HG03558 (cell line): ENCODE data around the gene OTOG.

Experiments
- ATAC-seq: cut with Tn5 transposase; IDR thresholded peaks from one replicate; pipeline ENCODE4 v1.9.1; 2021; ENCODE audit warnings: moderate number of reproducible peaks; ENCODE audit not compliant: unreplicated experiment; ENCODE audit errors: extremely low read depth

The OTOG gene

DNA sequence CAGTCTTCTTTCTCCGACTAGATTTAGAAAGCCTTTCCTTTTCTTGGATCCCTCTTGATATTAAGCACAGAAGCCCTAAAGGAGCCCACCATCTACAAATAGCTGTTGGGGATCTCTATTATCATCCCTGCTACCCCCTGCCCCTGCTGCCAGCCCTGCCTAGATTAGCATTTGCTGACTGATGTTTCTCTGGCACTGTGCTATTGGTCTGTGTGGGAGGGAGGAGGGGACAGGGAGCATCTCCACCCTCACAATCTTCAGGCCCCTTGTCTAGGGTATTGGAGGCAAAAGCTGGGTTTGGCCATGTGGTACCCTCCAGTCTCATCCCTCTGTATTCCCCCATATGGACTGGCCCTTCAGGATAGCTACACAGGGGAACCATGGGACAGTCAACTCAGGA, 9.0 kb upstream of the OTOG start:
- no peak for ATAC-seq

DNA sequence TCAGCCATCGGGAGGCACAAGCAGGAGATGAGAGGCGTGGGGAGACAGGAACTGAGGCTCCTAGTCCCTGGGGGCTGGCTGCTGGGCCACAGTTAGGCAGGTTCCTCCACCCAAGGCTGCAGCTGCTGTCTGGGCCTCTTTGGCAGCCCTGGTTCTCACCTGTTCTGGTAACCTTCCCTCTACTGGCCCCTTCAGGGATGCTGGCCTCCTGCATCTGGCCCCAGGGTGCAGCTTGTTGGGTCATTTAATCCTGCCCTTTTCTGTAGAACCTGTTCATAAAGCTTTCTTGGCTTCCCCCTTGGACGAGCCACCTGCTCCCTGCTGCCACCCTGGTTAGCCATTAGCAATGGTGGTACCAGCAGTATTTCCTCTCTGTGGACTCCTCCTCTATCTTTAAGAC, 8.3 kb upstream of the OTOG start:
- ATAC-seq = no peak

GRCh38 chr11:17540807-17541206, 6.3 kb upstream of the OTOG start:
- no peak for ATAC-seq

DNA sequence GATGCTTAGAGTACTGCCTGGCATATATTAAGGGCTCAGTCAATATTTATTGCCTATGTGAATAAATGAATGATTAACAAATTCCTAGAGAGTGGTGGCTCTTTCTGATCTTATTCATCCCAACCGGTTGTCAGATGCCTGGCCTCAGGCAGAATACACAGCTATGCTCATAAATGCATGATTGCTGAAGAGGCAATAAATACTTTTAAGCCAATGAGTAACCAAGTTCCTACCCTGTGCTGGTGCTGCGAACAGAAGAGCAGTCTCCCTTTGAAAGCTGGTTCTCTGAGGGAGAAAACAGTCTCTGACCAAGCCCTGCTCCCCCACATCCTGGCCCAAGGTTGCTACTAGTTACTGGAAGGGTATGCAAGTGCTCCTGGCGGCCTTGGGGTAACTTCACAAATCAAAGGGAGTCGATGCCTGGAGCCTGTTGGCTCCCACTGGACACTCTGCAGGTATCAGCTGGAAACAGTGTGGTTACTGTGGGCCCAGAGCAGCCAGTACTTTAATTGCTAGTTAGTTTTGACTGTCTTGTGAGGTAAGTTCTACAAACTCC, 5.7 kb upstream of the OTOG start:
- no peak for ATAC-seq

- ATAC-seq = no peak
Measured at GRCh38 chr11:17542249-17542648, 4.8 kb upstream of the OTOG start.

DNA sequence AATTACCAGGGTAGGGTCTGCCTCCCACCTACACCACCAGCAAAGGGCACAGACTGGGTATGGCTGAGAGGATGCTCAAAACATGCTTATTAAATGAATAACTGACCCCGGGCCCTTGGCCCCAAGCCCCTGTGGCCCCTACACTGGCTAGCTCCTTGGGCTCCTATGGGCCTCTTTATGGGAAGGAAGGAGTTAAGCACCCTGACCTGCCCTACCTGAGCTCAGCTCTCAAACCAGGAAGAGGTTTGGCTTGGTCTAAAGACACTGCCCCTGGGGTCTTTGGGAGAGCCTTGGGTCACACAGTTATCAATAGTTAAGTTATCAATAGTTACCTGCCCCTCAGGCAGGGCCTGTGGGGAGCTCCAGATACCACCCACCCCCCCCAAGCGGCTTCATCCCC, 4.0 kb upstream of the OTOG start:
- no peak for ATAC-seq

- no peak for ATAC-seq
Measured at GRCh38 chr11:17543574-17544180, 3.4 kb upstream of the OTOG start.

DNA sequence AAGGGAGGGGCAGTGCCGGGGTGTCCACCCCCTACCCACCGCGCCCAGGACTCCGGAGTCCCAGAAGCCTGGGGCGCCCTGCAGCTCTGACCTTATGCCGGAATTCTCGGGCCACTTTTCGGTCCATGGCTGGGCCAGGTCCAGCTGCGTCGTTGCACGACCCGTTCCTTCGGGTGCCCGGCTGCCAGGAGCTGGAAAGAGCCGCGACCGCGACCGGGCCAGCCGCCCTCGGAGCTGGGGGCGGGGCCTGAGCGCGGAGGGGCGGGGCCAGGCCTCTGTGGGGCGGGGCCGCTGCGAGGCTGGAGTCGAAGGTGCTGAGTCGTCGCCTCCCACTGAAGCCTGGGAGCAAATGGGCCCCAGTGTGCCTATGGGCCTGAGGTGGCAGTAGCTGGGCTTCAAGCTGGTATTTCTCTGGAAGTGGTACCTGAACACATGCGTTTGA, 2.9 kb upstream of the OTOG start, which contains the start of gene USH1C:
Gene USH1C (minus strand): TSS at position 236 of the 442 bp plus-strand sequence. CDS start 109 bp downstream, at position 127.
- no peak for ATAC-seq

- no peak for ATAC-seq
Measured at GRCh38 chr11:17546240-17546639, 819 bp upstream of the OTOG start.

DNA sequence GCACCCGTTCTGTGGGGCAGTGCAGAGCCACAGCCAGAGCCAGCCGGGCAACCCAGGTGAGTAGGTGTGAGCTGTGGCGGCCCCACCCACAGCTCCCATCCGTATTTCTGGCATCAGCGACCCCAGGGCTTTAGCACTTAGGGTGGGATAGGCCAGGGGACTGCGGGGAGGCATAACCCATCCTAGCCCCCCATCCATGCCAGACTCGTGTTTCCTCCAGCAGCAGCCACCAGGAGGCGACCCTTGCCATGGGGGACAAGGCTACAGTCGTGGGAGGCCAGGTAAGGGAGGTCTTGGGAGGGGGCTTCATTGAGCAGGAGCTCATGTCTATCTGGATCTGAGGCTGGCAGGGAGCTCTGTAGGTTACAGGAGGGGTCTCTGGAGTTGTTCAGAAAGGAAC, 873 bp downstream of the OTOG start:
- ATAC-seq = no peak

DNA sequence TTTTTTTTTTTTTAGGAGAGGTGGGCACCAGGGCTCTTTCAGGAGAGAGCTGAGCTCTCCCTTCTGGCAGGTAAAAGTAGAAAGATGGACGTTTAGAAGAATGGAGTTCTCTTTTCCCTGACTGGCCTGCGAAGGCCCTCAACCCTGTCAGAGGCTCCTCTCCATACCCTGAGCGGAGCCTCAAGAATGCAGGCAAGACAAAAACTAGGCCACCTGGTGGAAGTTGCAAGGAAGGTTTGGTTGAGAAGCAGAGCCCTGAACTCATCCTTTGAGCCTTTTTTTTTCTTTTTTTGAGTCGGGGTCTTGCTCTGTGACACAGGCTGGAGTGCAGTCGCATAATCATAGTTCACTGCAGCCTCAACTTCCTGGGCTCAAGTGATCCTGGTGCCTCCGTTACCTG, 1.4 kb downstream of the OTOG start:
- no peak for ATAC-seq

- no peak for ATAC-seq
Measured at GRCh38 chr11:17550450-17551346, 3.6 kb downstream of the OTOG start.

DNA sequence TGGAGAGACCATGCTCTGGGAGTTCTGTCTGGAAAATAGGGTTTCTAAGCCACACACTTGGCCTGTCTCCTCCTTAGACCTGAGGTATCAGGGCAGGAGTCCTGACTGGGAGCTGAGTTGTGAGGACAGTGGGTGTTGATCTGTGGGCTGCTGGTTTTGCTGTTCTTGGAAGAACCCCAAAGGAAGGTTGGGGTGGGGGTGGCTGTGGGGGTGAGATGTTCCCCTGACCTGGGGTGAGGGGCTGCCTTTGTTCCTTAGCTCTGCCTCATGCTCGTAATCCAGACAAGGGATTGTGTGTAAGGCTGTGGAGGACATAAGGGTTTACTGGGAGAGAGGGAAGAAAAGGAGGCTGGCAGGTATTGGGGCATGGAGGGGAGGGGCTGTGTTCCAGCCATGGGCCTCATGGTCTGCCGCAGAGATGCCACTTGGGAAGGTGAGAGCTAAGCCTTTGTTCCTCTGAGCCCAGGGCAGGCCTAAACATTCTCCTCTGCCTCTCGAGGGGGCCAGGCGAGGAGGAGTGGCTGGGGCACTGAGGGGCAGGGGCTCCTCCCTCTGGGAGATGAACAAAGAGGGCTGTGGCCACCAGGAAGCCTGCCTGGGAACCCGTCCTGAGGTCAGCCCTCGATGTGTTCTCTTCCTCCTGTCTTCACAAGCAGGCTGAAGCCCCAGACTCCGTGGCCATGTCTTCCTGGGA, 4.4 kb downstream of the OTOG start:
- no peak for ATAC-seq

- ATAC-seq = no peak
Measured at GRCh38 chr11:17552041-17552355, 4.9 kb downstream of the OTOG start.

- no peak for ATAC-seq
Measured at GRCh38 chr11:17552392-17553248, 5.6 kb downstream of the OTOG start.

- ATAC-seq = no peak
Measured at GRCh38 chr11:17553249-17553546, 6.1 kb downstream of the OTOG start.

GRCh38 chr11:17554487-17554886, 7.4 kb downstream of the OTOG start:
- ATAC-seq = no peak

GRCh38 chr11:17556999-17557398, 9.9 kb downstream of the OTOG start:
- ATAC-seq = no peak

GRCh38 chr11:17558025-17558780, 11.1 kb downstream of the OTOG start:
- ATAC-seq = no peak

DNA sequence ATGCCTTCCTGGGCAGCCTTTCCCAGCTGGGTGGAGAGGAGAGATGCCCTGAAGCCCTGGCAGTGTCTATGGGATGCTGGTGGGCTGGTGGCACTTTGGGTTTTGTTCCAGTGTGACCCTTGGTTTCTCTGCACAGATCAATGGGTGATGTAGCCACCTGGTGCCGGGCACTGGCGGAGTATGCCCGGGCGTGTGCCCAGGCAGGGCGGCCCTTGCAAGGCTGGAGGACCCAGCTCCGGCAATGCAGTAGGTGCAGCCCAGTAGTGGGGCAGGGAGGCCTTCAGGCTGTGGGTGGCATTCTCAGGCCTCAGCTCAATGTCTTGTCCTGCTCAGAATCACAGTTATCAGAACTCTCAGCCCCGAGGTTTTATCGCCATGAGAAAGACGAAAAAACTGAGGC, 11.9 kb downstream of the OTOG start:
- no peak for ATAC-seq
